Measurements from ENCODE around the gene TNPO3.
A peak's percentile ranks its signal among the peaks of the same experiment; 100 is the strongest.
"Not testable (repeated sequence)": the region's sequence is repeated elsewhere in the genome, so short reads cannot be mapped to it uniquely, and the experiment has no call there.

Gene TNPO3

GRCh38 chr7:129017264-129017663 is 37.6 kb downstream of the TNPO3 start:
- no peak overlapping the region for H3K27ac Mint-ChIP-seq

GRCh38 chr7:129014501-129015101 is 40.3 kb downstream of the TNPO3 start:
- Mint-ChIP-seq H3K27me3 (ENCODE audit: low read depth) (no peaks in the 10 kb centered on the region), H3K4me3 (no peak overlapping the region), H3K9me3 (no peaks in the 10 kb centered on the region), H3K27ac (no peak overlapping the region), H3K36me3 (ENCODE audit: low read depth) (peaks cover 37% of the 10 kb centered on the region), H3K4me1 (ENCODE audit: low read depth) (peaks cover 12% of the 10 kb centered on the region)
- DNase-seq (ENCODE audit: low spot score), result no peak

More at GRCh38 chr7:129017264-129017663, 37.6 kb downstream of the TNPO3 start:
- peaks cover 32% of the 10 kb centered on the region for H3K36me3 Mint-ChIP-seq (ENCODE audit: low read depth)
- H3K4me1 Mint-ChIP-seq (ENCODE audit: low read depth), result peaks cover 14% of the 10 kb centered on the region
- H3K9me3 Mint-ChIP-seq, result no peaks in the 10 kb centered on the region
- no peak overlapping the region for H3K4me3 Mint-ChIP-seq
- no peaks in the 10 kb centered on the region for H3K27me3 Mint-ChIP-seq (ENCODE audit: low read depth)
- DNase-seq (ENCODE audit: low spot score), result no peak

- Mint-ChIP-seq H3K4me1 (ENCODE audit: low read depth) (peaks cover 21% of the 10 kb centered on the region), H3K4me3 (no peak overlapping the region), H3K36me3 (ENCODE audit: low read depth) (peaks cover 40% of the 10 kb centered on the region), H3K9me3 (no peaks in the 10 kb centered on the region), H3K27me3 (ENCODE audit: low read depth) (no peaks in the 10 kb centered on the region), H3K27ac (no peak overlapping the region)
- DNase-seq (ENCODE audit: low spot score), result no peak
Measured at GRCh38 chr7:129013048-129013724, 41.7 kb downstream of the TNPO3 start.

GRCh38 chr7:129012641-129013040 is 42.3 kb downstream of the TNPO3 start:
- Mint-ChIP-seq H3K4me1 (ENCODE audit: low read depth) (peaks cover 17% of the 10 kb centered on the region), H3K4me3 (no peak overlapping the region), H3K27me3 (ENCODE audit: low read depth) (no peaks in the 10 kb centered on the region), H3K27ac (no peak overlapping the region), H3K9me3 (no peaks in the 10 kb centered on the region), H3K36me3 (ENCODE audit: low read depth) (peaks cover 41% of the 10 kb centered on the region)
- DNase-seq (ENCODE audit: low spot score), result no peak

- no peak for DNase-seq (ENCODE audit: low spot score)
- no peaks in the 10 kb centered on the region for H3K27me3 Mint-ChIP-seq (ENCODE audit: low read depth)
- no peak overlapping the region for H3K4me3 Mint-ChIP-seq
- H3K27ac Mint-ChIP-seq, result no peak overlapping the region
- peaks cover 46% of the 10 kb centered on the region for H3K36me3 Mint-ChIP-seq (ENCODE audit: low read depth)
- peaks cover 16% of the 10 kb centered on the region for H3K4me1 Mint-ChIP-seq (ENCODE audit: low read depth)
- no peaks in the 10 kb centered on the region for H3K9me3 Mint-ChIP-seq
Measured at GRCh38 chr7:129010075-129010474, 44.8 kb downstream of the TNPO3 start.

- DNase-seq (ENCODE audit: low spot score), result no peak
- Mint-ChIP-seq H3K27me3 (ENCODE audit: low read depth) (no peaks in the 10 kb centered on the region), H3K9me3 (no peaks in the 10 kb centered on the region), H3K27ac (no peak overlapping the region), H3K36me3 (ENCODE audit: low read depth) (peaks cover 45% of the 10 kb centered on the region), H3K4me1 (ENCODE audit: low read depth) (peaks cover 16% of the 10 kb centered on the region), H3K4me3 (no peak overlapping the region)
Measured at GRCh38 chr7:129009437-129009836, 45.5 kb downstream of the TNPO3 start.

GRCh38 chr7:129008645-129009414 is 46.1 kb downstream of the TNPO3 start:
- DNase-seq (ENCODE audit: low spot score), result no peak
- H3K4me3 Mint-ChIP-seq, result peak overlapping the region; percentile 53
- peaks cover 16% of the 10 kb centered on the region for H3K4me1 Mint-ChIP-seq (ENCODE audit: low read depth)
- peak overlapping the region; percentile 81 for H3K27ac Mint-ChIP-seq
- H3K36me3 Mint-ChIP-seq (ENCODE audit: low read depth), result peaks cover 42% of the 10 kb centered on the region
- H3K9me3 Mint-ChIP-seq, result no peaks in the 10 kb centered on the region
- H3K27me3 Mint-ChIP-seq (ENCODE audit: low read depth), result no peaks in the 10 kb centered on the region

- Mint-ChIP-seq H3K4me3 (no peak overlapping the region), H3K4me1 (ENCODE audit: low read depth) (peaks cover 15% of the 10 kb centered on the region), H3K27me3 (ENCODE audit: low read depth) (no peaks in the 10 kb centered on the region), H3K9me3 (no peaks in the 10 kb centered on the region), H3K27ac (no peak overlapping the region), H3K36me3 (ENCODE audit: low read depth) (peaks cover 41% of the 10 kb centered on the region)
- DNase-seq (ENCODE audit: low spot score), result no peak
Measured at GRCh38 chr7:129007572-129007971, 47.3 kb downstream of the TNPO3 start.

- H3K4me1 Mint-ChIP-seq (ENCODE audit: low read depth), result peaks cover 15% of the 10 kb centered on the region
- no peak overlapping the region for H3K27ac Mint-ChIP-seq
- H3K27me3 Mint-ChIP-seq (ENCODE audit: low read depth), result no peaks in the 10 kb centered on the region
- no peak for DNase-seq (ENCODE audit: low spot score)
- H3K36me3 Mint-ChIP-seq (ENCODE audit: low read depth), result peaks cover 45% of the 10 kb centered on the region
- no peak overlapping the region for H3K4me3 Mint-ChIP-seq
- no peaks in the 10 kb centered on the region for H3K9me3 Mint-ChIP-seq
Measured at GRCh38 chr7:129006636-129007414, 48.1 kb downstream of the TNPO3 start.

- H3K4me1 Mint-ChIP-seq (ENCODE audit: low read depth), result peaks cover 15% of the 10 kb centered on the region
- no peaks in the 10 kb centered on the region for H3K9me3 Mint-ChIP-seq
- H3K4me3 Mint-ChIP-seq, result no peak overlapping the region
- no peak overlapping the region for H3K27ac Mint-ChIP-seq
- H3K27me3 Mint-ChIP-seq (ENCODE audit: low read depth), result no peaks in the 10 kb centered on the region
- DNase-seq (ENCODE audit: low spot score), result no peak
- peaks cover 53% of the 10 kb centered on the region for H3K36me3 Mint-ChIP-seq (ENCODE audit: low read depth)
Measured at GRCh38 chr7:129005186-129005585, 49.7 kb downstream of the TNPO3 start.

GRCh38 chr7:128997181-128997580 is 57.7 kb downstream of the TNPO3 start:
- Mint-ChIP-seq H3K9me3 (no peaks in the 10 kb centered on the region), H3K4me3 (no peak overlapping the region), H3K36me3 (ENCODE audit: low read depth) (peaks cover 39% of the 10 kb centered on the region), H3K27me3 (ENCODE audit: low read depth) (no peaks in the 10 kb centered on the region), H3K4me1 (ENCODE audit: low read depth) (no peaks in the 10 kb centered on the region), H3K27ac (no peak overlapping the region)
- no peak for DNase-seq (ENCODE audit: low spot score)

- not testable (repeated sequence) for DNase-seq (ENCODE audit: low spot score); H3K4me3 Mint-ChIP-seq; H3K4me1 Mint-ChIP-seq (ENCODE audit: low read depth); H3K27me3 Mint-ChIP-seq (ENCODE audit: low read depth); H3K27ac Mint-ChIP-seq; H3K9me3 Mint-ChIP-seq
- peaks cover 30% of the 10 kb centered on the region for H3K36me3 Mint-ChIP-seq (ENCODE audit: low read depth)
Measured at GRCh38 chr7:128994560-128994959, 60.4 kb downstream of the TNPO3 start.

GRCh38 chr7:128993419-128993818 is 61.5 kb downstream of the TNPO3 start:
- Mint-ChIP-seq H3K4me1 (ENCODE audit: low read depth) (peaks cover 2% of the 10 kb centered on the region), H3K9me3 (no peaks in the 10 kb centered on the region), H3K4me3 (no peak overlapping the region), H3K36me3 (ENCODE audit: low read depth) (peaks cover 32% of the 10 kb centered on the region), H3K27ac (no peak overlapping the region), H3K27me3 (ENCODE audit: low read depth) (no peaks in the 10 kb centered on the region)
- no peak for DNase-seq (ENCODE audit: low spot score)

GRCh38 chr7:128989961-128990360 is 65.0 kb downstream of the TNPO3 start:
- Mint-ChIP-seq H3K9me3 (no peaks in the 10 kb centered on the region), H3K36me3 (ENCODE audit: low read depth) (peaks cover 38% of the 10 kb centered on the region), H3K27me3 (ENCODE audit: low read depth) (no peaks in the 10 kb centered on the region), H3K27ac (no peak overlapping the region), H3K4me1 (ENCODE audit: low read depth) (peaks cover 2% of the 10 kb centered on the region), H3K4me3 (no peak overlapping the region)
- no peak for DNase-seq (ENCODE audit: low spot score)

Data from T-helper 2 cell treated with Interferon-gamma antibody and Interleukin-4, amounts not matched to agents 5 μg/mL and 100 μg/mL, for 36 hours (primary cell).